ENCODE results near the gene TMEM238. TPM values are rescaled to one million over a fixed set of nuclear protein-coding genes. Genes with fewer than 3 reads are reported as not detected.

The TMEM238 gene
- total RNA-seq, 2 experiments from 2014 or later, result 10.1 to 10.8 TPM

GRCh38 chr19:55373993-55374757, 9.9 kb downstream of the TMEM238 start:
- H3K4me1 Mint-ChIP-seq, result peaks cover 13% of the 10 kb centered on the region
- no peak overlapping the region for H3K4me3 Mint-ChIP-seq
- no peak overlapping the region for H3K27ac Mint-ChIP-seq
- peaks cover 61% of the 10 kb centered on the region for H3K27me3 Mint-ChIP-seq
- H3K36me3 Mint-ChIP-seq, result no peaks in the 10 kb centered on the region
- DNase-seq, result no peak
- no peaks in the 10 kb centered on the region for H3K9me3 Mint-ChIP-seq

DNA sequence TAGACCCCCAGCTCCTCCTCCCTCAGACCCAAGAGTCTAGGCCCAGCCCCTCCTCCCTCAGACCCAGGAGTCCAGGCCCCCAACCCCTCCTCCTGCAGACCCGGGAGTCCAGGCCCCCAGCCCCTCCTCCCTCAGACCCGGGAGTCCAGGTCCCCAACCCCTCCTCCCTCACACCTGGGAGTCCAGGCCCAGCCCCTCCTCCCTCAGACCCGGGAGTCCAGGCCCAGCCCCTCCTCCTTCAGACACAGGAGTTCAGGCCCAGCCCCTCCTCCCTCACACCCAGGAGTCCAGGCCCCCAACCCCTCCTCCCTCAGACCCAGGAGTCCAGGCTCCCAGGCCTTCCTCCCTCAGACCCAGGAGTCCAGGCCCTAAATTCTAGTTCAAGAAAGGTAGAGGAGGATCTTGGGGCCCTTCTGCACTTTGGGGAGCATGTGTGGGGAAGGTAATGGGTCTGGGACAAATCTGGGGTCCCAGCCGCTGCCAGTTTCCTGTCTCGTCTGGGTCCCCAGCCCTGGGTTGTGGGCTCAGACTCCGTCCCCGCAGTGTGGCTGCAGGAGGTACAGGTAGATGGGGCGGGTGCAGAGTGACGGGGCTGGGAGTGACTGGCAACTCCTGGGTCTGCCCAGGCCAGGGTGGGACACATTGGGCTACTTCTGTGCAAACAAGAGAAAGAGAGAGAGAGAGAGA, 10.6 kb downstream of the TMEM238 start:
- H3K4me3 Mint-ChIP-seq, result no peak overlapping the region
- peaks cover 67% of the 10 kb centered on the region for H3K27me3 Mint-ChIP-seq
- no peaks in the 10 kb centered on the region for H3K36me3 Mint-ChIP-seq
- H3K27ac Mint-ChIP-seq, result no peak overlapping the region
- no peak for DNase-seq
- no peaks in the 10 kb centered on the region for H3K9me3 Mint-ChIP-seq
- H3K4me1 Mint-ChIP-seq, result peaks cover 13% of the 10 kb centered on the region

DNA sequence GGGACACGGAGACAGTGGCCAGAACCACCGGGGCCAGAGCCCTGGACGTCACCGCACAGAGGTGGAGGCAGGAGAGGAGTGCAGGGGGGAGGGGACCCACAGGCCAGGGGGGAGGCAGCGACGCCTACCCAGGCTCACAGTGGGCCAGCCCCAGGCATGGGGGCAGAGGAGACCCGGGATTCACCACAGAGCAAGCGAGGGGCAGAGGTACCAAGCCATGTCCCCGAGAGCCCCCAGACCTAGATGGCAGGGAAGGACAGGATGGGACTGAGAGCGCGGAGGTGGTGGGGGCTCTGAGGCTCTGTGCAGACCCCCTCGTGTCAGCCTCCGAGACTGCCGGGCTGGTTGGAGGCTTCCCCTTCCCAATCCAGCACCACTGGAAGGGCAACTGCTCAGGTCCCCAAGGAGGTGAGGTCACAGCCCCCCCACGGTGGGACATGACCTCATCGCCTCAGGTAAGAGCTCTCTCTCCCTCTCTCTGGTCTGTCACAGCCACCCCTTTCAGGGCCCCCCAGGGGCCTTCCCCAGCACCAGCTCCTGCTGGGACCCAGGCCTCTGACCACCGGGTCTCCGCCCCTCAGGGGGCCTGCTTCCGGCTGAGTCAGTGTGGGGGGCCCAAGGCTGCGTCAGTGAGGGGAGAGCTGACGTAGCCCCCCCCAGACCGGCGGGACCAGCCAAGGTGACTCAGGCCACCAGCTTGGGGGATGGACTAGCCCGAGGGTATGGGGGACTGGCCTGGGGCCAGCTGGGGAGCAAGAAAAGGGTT, 11.6 kb downstream of the TMEM238 start:
- Mint-ChIP-seq H3K4me3 (no peak overlapping the region), H3K27me3 (peaks cover 76% of the 10 kb centered on the region), H3K9me3 (no peaks in the 10 kb centered on the region)

GRCh38 chr19:55370305-55370988, 13.6 kb downstream of the TMEM238 start, which contains the start of gene IL11:
Gene IL11, minus strand, starts transcription at chr19:55370463. Its CDS starts 153 bp downstream, at chr19:55370310.
- Mint-ChIP-seq H3K27me3 (peaks cover 69% of the 10 kb centered on the region), H3K4me3 (peak within 1 kb of the TSS; percentile 75), H3K27ac (no peak within 1 kb of the TSS), H3K4me1 (peaks cover 13% of the 10 kb centered on the region), H3K36me3 (no peaks in the 10 kb centered on the region), H3K9me3 (no peaks in the 10 kb centered on the region)
- no peak for DNase-seq

More for the DNA sequence above, 11.6 kb downstream of the TMEM238 start:
- Mint-ChIP-seq H3K27ac (no peak overlapping the region), H3K4me1 (peaks cover 13% of the 10 kb centered on the region), H3K36me3 (no peaks in the 10 kb centered on the region)
- peak; percentile 66 for DNase-seq

DNA sequence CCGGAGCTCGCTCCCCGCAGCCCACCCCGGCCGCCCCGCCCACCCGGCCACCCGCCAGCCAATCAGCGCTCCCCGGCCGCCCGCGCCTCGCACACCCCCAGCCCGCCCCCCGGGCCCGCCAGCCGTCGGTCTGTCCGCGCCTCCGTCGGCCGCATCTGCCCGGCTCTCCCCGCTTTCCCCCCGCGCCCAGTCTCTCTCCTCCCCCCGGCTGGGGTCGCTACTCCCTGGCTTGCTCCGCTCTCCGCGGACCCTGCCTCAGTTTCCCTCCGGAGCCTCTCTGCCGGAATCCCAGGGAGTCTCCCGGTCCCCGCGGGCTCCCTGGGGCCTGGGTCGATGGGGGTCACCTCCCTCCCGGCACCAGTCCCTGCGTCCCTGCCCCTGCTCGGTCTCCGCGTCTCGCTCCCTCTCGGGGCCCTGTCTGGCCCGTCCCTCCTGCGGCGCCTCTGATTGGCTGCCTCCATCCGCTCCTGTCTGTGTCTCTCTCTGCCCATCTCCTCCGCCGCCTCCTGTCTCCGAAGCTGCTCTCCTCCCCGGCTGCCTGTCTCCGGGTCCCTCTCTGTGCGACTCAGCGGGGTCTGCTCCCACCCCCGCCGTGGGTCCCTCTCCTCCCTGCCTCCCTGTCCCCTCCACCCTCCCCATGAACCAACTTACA, 14.3 kb downstream of the TMEM238 start:
- DNase-seq, result peak; percentile 51
- Mint-ChIP-seq H3K36me3 (no peaks in the 10 kb centered on the region), H3K27ac (no peak overlapping the region), H3K9me3 (no peaks in the 10 kb centered on the region), H3K27me3 (peaks cover 65% of the 10 kb centered on the region), H3K4me3 (peak overlapping the region; percentile 75), H3K4me1 (peaks cover 13% of the 10 kb centered on the region)

DNA sequence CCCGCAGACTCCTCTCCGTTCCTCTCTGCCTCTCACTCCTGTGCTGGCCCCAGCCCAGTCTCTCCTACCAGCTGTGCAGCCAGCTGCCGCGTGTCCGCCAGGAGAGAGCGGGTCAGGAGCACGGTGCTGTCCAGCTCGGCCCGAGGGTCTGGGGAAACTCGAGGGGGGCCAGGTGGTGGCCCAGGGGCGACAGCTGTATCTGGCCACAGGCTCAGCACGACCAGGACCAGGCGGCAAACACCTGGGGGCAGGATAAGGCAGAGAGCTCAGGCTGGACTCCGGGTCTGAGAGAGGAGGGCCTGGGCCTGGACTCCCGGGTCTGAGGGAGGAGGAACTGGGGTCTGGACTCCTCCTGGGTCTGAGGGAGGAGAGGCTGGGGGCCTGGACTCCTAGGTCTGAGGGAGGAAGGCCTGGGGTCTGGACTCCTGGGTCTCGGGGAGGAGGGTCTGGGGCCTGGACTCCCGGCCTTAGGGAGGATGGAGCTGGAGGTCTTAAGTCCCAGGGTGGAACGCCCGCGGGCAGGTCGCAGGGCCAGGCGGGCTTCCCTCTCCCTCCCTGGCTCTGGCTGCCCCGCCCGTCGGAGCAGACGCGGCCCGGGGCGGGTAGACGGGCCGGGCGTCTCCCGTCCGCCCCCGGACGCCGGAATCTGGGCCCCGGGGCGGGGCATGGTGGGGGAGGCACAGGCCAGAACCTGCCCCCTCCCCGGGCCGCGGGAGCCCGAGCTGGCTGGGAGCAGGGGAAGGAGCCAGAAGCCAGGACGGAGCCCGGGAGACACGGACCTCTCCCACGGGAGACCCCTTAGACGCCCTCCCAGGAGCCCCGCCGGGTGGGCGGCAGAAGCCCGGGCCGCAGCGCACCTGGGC, 15.2 kb downstream of the TMEM238 start:
- peaks cover 13% of the 10 kb centered on the region for H3K4me1 Mint-ChIP-seq
- DNase-seq, result peak; percentile 41
- no peak overlapping the region for H3K27ac Mint-ChIP-seq
- H3K36me3 Mint-ChIP-seq, result no peaks in the 10 kb centered on the region
- no peaks in the 10 kb centered on the region for H3K9me3 Mint-ChIP-seq
- no peak overlapping the region for H3K4me3 Mint-ChIP-seq
- peaks cover 61% of the 10 kb centered on the region for H3K27me3 Mint-ChIP-seq

DNA sequence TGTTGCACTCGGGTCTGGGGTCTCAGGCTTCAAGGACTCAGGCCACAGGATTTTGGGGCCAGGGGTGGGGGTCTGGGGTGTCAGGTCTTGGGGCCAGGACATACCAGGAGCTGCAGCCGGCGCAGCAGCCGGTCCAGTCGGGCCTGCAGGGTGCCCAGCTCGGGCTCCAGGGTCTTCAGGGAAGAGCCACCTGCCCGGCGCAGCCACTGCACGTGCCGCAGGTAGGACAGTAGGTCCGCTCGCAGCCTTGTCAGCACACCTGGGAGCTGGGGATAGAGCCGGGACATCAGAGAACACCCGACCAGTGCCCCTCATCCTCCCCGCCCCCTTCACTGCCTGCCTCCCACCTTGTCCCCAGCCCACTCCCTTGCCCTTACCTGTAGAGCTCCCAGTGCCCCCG, 16.0 kb downstream of the TMEM238 start:
- Mint-ChIP-seq H3K4me3 (no peak overlapping the region), H3K4me1 (peaks cover 10% of the 10 kb centered on the region), H3K36me3 (no peaks in the 10 kb centered on the region), H3K9me3 (no peaks in the 10 kb centered on the region), H3K27ac (no peak overlapping the region), H3K27me3 (peaks cover 54% of the 10 kb centered on the region)
- no peak for DNase-seq

DNA sequence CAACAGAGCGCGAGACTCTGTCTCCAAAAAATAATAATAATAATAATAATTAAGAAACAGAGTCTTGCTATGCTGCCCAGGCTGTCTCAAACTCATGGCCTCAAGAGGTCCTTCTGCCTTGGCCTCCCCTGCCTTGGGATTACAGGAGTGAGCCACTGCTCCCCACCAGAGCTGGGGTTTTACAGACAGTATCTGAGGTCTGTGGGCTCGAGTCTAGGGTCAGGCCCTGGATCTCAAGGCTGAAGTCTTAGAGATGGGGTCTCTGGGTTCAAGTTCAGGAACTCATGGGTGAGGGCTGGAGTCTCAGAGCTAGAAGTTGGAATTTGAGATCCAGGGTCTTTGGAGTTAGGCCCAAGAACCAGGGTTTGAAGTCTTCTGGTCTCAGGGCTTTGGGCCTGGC, 17.3 kb downstream of the TMEM238 start:
- H3K4me1 Mint-ChIP-seq, result peaks cover 3% of the 10 kb centered on the region
- no peak overlapping the region for H3K4me3 Mint-ChIP-seq
- H3K36me3 Mint-ChIP-seq, result no peaks in the 10 kb centered on the region
- H3K27ac Mint-ChIP-seq, result no peak overlapping the region
- no peaks in the 10 kb centered on the region for H3K9me3 Mint-ChIP-seq
- DNase-seq, result no peak
- H3K27me3 Mint-ChIP-seq, result peaks cover 43% of the 10 kb centered on the region

DNA sequence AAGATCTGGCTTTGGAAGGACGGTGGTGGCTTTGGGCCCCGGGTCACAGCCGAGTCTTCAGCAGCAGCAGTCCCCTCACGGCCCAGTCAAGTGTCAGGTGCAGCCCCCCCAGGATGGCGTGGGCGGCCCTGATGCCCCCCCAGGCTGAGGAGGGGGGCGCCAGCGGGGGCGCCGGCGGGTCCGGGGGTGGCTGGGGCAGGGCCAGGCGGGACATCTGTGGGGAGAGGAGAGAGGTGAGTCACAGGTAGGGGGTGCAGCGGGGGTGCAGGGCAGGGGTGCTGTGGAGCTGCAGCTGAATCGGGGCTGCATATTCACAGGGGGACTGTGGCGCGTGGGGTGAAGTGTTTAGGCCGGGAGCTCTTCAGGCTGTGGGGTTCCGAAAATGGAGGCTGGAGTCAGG, 18.1 kb downstream of the TMEM238 start:
- Mint-ChIP-seq H3K27ac (no peak overlapping the region), H3K36me3 (no peaks in the 10 kb centered on the region), H3K4me3 (no peak overlapping the region), H3K4me1 (peaks cover 3% of the 10 kb centered on the region), H3K9me3 (no peaks in the 10 kb centered on the region), H3K27me3 (peaks cover 34% of the 10 kb centered on the region)
- DNase-seq, result no peak

DNA sequence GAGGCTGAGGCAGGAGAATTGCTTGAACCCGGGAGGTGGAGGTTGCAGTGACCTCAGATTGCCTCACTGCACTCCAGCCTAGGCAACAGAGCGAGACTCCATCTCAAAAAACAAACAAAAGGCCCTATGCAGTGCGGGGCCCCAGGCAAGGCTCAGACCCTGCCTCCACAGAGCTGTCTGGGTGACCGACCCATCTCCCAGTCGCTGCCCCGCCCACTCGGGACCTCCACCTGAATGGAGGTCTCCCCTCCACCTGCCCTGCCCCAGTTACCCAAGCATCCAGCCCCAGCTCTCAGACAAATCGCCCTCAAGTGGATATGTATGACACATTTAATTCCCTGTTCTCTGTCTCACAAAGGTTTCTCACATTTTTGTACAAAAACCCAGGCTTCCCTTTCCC, 18.8 kb downstream of the TMEM238 start:
- no peaks in the 10 kb centered on the region for H3K9me3 Mint-ChIP-seq
- H3K4me1 Mint-ChIP-seq, result peaks cover 3% of the 10 kb centered on the region
- H3K27me3 Mint-ChIP-seq, result peaks cover 27% of the 10 kb centered on the region
- H3K36me3 Mint-ChIP-seq, result no peaks in the 10 kb centered on the region
- DNase-seq, result no peak
- H3K4me3 Mint-ChIP-seq, result no peak overlapping the region
- no peak overlapping the region for H3K27ac Mint-ChIP-seq

DNA sequence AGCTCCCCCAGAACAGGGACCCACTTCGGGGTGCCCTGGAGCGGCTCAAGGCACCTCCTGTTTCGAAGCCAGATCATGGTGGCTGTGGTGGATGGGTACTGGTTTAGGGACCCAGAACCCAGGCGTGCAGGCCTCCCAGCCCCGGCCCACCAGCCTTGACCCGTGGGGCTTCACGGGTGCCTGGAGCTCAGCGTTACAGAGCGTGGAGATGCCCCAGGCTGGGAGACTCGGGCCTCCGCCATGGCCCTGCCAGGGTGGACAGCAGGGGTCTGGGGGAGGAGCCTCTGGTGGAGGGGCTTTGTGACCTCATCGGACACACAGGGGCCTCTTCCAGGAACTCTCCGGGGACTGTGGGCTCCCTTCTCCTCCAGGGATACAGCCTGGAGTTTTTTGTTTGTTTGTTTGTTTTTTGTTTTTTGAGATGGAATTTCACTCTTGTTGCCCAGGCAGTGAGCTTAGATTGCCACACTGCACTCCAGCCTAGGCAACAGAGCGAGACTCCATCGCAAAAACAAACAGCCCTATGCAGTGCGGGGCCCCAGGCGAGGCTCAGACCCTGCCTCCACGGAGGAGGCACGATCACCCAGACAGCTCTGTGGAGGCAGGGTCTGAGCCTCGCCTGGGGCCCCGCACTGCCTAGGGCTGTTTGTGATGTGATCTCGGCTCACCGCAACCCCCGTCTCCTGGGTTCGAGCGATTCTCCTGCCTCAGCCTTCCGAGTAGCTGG, 20.9 kb downstream of the TMEM238 start, which contains the start of gene GARIN5B:
GARIN5B (minus strand) TSS at position 271 of the 727 bp plus-strand sequence; CDS start at position 77, 194 bp downstream.
- no peak within 1 kb of the TSS for H3K27ac Mint-ChIP-seq
- peaks cover 12% of the 10 kb centered on the region for H3K27me3 Mint-ChIP-seq
- no peak for DNase-seq
- no peaks in the 10 kb centered on the region for H3K36me3 Mint-ChIP-seq
- H3K4me1 Mint-ChIP-seq, result no peaks in the 10 kb centered on the region
- H3K9me3 Mint-ChIP-seq, result no peaks in the 10 kb centered on the region
- H3K4me3 Mint-ChIP-seq, result no peak within 1 kb of the TSS

DNA sequence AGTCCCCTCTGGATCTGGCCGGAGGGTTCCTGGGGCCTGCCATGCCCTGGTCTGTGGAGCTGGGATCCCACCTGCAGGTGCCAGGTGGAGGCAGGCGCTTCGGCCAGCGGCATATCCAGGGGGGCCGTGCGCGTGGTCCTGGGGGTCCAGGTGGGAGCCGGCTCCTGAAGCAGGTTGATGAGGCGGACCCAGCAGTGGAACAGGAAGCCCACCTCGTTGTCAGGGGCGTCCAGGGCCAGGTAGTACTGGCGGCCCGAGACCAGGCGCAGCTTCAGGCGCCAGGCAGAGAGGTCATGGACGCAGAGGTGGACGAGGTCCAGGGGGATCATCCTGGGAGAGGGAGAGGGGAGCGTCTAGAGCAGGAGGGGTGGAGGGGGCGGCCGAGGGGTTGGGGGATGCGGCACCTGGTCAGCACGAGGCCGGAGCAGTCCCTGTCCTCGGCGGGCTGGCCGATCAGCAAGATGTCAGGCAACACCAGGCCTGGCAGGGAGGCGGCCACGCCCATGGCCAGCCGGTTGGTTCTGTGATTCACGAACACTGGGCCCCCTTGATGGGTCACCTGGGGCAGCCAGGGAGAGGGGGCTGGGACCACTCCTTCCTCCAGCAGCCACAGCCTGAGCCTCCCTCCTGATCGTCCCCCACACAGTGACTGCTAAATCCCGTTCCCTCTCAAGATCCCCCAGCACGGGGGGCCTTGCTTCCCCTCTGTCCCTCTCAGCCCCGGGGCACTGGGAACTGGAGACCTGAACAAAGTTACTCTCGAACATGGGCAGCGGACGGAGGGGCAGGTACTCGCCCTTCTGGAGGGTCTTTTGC, 21.7 kb downstream of the TMEM238 start:
- Mint-ChIP-seq H3K36me3 (no peaks in the 10 kb centered on the region), H3K27ac (no peak overlapping the region), H3K9me3 (no peaks in the 10 kb centered on the region), H3K4me3 (no peak overlapping the region), H3K4me1 (no peaks in the 10 kb centered on the region), H3K27me3 (peaks cover 7% of the 10 kb centered on the region)
- no peak for DNase-seq

Data from activated naive CD8-positive, alpha-beta T cell treated with anti-CD3 and anti-CD28 coated beads for 36 hours (primary cell).